ENCODE results near the gene SPATS2.

GRCh38 chr12:49365542-49365941, 1.7 kb upstream of the SPATS2 start:
- TF ChIP-seq CTCF (IDR thresholded peaks at IDR 0.05 in 2 of 3, conservative IDR thresholded peaks at IDR 0.05 in 1 of 3; ENCODE audit: control insufficient read depth in 2 of 3, extremely low read depth in 1 of 3, insufficient read depth in 1 of 3, low read depth in 3 of 3, low read length in 3 of 3) = no peak
- no peak for TF ChIP-seq HDGF (IDR thresholded peaks at IDR 0.05)
- TF ChIP-seq POLR2A (IDR thresholded peaks at IDR 0.05; ENCODE audit: low read depth, low read length) = no peak
- TF ChIP-seq HCFC1 (IDR thresholded peaks at IDR 0.05; ENCODE audit: low read length) = no peak
- no peak for TF ChIP-seq PRDM15 (CRISPR knock-in tag; IDR thresholded peaks at IDR 0.05)
- no peak for TF ChIP-seq USF2 (IDR thresholded peaks at IDR 0.05; ENCODE audit: borderline replicate concordance, low read depth, low read length)
- no peak for TF ChIP-seq MAX (IDR thresholded peaks at IDR 0.05; ENCODE audit: low read depth, low read length)
- TF ChIP-seq JUND (IDR thresholded peaks at IDR 0.05; ENCODE audit: low read depth, low read length) = no peak
